GM12878 (cell line): ENCODE results near the gene IL34. TPM values are rescaled to one million over a fixed set of nuclear protein-coding genes. Genes with fewer than 3 reads are reported as not detected.

ENCODE experiments used
- BCL11A ChIP-seq: IDR thresholded peaks from 2 replicates; pipeline ENCODE4 v1.6.1; 2011; ENCODE audit warnings: low read depth, low read length
- KLF5 ChIP-seq: fragments of 450-650 bp; IDR thresholded peaks from 2 replicates; pipeline ENCODE4 v1.6.1; 2014; ENCODE audit warnings: mild to moderate bottlenecking; ENCODE audit not compliant: partially characterized antibody
- LARP7 ChIP-seq: fragments of 450-650 bp; IDR thresholded peaks from 2 replicates; pipeline ENCODE4 v1.6.1; 2017; ENCODE audit warnings: mild to moderate bottlenecking
- POLR2A ChIP-seq: IDR thresholded peaks from 2 replicates; pipeline ENCODE4 v1.6.1; 2011; ENCODE audit warnings: low read depth, mild to moderate bottlenecking, low read length
- SMAD1 ChIP-seq: fragments of 450-650 bp; IDR thresholded peaks from 2 replicates; pipeline ENCODE4 v1.6.1; 2018; ENCODE audit warnings: mild to moderate bottlenecking, low read depth; ENCODE audit not compliant: partially characterized antibody
- STAT3 ChIP-seq: IDR thresholded peaks from 2 replicates; pipeline ENCODE4 v1.6.1; 2011; ENCODE audit warnings: low read depth, low read length, improper control_type of control experiment
- polyA plus RNA-seq, 11 experiments: library from polyadenylated mRNA; depleted of rRNA in 4 of 11; unstranded in 6 of 11; stranded (reverse) in 5 of 11; fragments of >200 nt; fragmentation: Nextera tagmentation in 4 of 11; fragmentation: Illumina TruSeq in 1 of 11; extraction: Ambion mirVana in 4 of 11; extraction: Trizol in 1 of 11; gene quantifications; 1 replicate in 1 of 11; 2 replicates in 10 of 11; pipeline versions ENCODE4 v1.2.1 to v1.2.3, GENCODE V29; 2011 to 2016; ENCODE audit warnings: inconsistent platforms in 2 of 11, missing spikeins in 2 of 11, low read depth in 1 of 11
- total RNA-seq, 4 experiments: library from RNA; depleted of rRNA in 3 of 4; stranded (reverse); fragments of >200 nt in 3 of 4; fragmentation: Illumina TruSeq in 1 of 4; extraction: Trizol in 1 of 4; gene quantifications; 2 replicates each; pipeline versions ENCODE4 v1.2.1 to v1.2.3, GENCODE V29; 2013 to 2021
- TF ChIP-seq, protein P1 (sequence below): fragments of 450-650 bp; IDR thresholded peaks from 2 replicates; pipeline ENCODE4 v1.6.1; 2018; ENCODE audit warnings: mild to moderate bottlenecking, low read depth, moderate library complexity; ENCODE audit not compliant: partially characterized antibody
- TF ChIP-seq, protein P2 (sequence below): fragments of 450-650 bp; formaldehyde crosslinking; IDR thresholded peaks from 2 replicates; pipeline ENCODE4 v1.5.0; 2022; ENCODE audit warnings: mild to moderate bottlenecking, missing genetic modification characterization

The IL34 gene
- total and polyA plus RNA-seq, 10 of the 15 experiments (the other 5 are each of a cell fraction or from before 2014, with no cell fraction given): 0.27 to 0.40 TPM; not detected in 8

DNA sequence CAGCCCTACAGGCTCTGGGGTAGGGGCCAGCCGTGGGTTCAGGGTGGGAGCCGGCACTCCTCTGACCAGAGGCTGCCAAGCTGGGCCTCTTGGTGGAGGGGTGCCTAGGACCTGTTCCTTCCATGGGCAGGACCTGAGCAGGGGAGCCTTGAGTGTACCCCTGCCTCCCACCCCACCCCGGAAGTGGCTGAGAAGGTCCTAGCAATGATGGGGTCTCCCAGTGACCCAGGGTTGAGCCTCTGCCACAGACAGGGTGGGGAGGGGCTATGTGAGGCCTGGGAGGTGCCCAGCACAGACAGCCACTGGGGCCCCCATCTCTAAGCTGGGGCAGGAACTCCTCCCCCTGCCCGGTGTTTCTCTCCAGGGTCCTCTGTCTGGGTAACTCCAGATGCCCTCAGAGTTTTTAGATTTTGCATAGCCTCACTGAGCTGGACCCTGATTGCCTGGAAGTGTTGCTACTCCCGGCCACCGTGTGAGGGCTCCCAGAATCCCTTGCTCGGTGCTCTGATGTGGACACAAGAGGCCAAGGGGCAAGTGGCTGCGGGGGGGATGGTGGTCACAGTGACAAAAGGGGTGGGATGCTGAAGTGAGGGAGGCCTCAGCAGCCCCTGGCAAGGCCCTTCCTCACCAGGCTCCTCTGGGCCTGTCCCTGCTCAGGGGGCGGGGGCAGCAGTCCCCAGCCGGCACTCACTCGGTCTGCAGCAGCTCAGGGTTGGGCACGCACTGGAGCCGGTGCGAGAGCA lies 45.9 kb downstream of the IL34 start (continued):
- TF ChIP-seq LARP7 (no peak), STAT3 (no peak), SMAD1 (no peak), POLR2A (no peak), BCL11A (no peak), KLF5 (no peak)
- TF ChIP-seq, protein P1, sequence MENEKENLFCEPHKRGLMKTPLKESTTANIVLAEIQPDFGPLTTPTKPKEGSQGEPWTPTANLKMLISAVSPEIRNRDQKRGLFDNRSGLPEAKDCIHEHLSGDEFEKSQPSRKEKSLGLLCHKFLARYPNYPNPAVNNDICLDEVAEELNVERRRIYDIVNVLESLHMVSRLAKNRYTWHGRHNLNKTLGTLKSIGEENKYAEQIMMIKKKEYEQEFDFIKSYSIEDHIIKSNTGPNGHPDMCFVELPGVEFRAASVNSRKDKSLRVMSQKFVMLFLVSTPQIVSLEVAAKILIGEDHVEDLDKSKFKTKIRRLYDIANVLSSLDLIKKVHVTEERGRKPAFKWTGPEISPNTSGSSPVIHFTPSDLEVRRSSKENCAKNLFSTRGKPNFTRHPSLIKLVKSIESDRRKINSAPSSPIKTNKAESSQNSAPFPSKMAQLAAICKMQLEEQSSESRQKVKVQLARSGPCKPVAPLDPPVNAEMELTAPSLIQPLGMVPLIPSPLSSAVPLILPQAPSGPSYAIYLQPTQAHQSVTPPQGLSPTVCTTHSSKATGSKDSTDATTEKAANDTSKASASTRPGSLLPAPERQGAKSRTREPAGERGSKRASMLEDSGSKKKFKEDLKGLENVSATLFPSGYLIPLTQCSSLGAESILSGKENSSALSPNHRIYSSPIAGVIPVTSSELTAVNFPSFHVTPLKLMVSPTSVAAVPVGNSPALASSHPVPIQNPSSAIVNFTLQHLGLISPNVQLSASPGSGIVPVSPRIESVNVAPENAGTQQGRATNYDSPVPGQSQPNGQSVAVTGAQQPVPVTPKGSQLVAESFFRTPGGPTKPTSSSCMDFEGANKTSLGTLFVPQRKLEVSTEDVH: no peak
- TF ChIP-seq, protein P2, sequence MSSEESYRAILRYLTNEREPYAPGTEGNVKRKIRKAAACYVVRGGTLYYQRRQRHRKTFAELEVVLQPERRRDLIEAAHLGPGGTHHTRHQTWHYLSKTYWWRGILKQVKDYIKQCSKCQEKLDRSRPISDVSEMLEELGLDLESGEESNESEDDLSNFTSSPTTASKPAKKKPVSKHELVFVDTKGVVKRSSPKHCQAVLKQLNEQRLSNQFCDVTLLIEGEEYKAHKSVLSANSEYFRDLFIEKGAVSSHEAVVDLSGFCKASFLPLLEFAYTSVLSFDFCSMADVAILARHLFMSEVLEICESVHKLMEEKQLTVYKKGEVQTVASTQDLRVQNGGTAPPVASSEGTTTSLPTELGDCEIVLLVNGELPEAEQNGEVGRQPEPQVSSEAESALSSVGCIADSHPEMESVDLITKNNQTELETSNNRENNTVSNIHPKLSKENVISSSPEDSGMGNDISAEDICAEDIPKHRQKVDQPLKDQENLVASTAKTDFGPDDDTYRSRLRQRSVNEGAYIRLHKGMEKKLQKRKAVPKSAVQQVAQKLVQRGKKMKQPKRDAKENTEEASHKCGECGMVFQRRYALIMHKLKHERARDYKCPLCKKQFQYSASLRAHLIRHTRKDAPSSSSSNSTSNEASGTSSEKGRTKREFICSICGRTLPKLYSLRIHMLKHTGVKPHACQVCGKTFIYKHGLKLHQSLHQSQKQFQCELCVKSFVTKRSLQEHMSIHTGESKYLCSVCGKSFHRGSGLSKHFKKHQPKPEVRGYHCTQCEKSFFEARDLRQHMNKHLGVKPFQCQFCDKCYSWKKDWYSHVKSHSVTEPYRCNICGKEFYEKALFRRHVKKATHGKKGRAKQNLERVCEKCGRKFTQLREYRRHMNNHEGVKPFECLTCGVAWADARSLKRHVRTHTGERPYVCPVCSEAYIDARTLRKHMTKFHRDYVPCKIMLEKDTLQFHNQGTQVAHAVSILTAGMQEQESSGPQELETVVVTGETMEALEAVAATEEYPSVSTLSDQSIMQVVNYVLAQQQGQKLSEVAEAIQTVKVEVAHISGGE (CRISPR knock-in tag): no peak
